ENCODE measurements around the gene ESR2.

GRCh38 chr14:64159588-64159987 lies 134.6 kb downstream of the ESR2 start:
- TF ChIP-seq, protein P1, sequence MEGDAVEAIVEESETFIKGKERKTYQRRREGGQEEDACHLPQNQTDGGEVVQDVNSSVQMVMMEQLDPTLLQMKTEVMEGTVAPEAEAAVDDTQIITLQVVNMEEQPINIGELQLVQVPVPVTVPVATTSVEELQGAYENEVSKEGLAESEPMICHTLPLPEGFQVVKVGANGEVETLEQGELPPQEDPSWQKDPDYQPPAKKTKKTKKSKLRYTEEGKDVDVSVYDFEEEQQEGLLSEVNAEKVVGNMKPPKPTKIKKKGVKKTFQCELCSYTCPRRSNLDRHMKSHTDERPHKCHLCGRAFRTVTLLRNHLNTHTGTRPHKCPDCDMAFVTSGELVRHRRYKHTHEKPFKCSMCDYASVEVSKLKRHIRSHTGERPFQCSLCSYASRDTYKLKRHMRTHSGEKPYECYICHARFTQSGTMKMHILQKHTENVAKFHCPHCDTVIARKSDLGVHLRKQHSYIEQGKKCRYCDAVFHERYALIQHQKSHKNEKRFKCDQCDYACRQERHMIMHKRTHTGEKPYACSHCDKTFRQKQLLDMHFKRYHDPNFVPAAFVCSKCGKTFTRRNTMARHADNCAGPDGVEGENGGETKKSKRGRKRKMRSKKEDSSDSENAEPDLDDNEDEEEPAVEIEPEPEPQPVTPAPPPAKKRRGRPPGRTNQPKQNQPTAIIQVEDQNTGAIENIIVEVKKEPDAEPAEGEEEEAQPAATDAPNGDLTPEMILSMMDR (IDR thresholded peaks at IDR 0.05) = no peak
- TF ChIP-seq POLR2A (IDR thresholded peaks at IDR 0.05) (no peak), EP300 (IDR thresholded peaks at IDR 0.05) (no peak)
